ENCODE measurements around the gene TMEM62. TPM values are rescaled to one million over a fixed set of nuclear protein-coding genes. Genes with fewer than 3 reads are reported as not detected.

TMEM62 gene
- total and polyA plus RNA-seq, 9 of the 15 experiments (the other 6 are each of a cell fraction or from before 2014, with no cell fraction given), result 4.4 to 16.6 (median 11.1) TPM

- TF ChIP-seq RREB1 (CRISPR knock-in tag; IDR thresholded peaks at IDR 0.05) (no peak), JUN (IDR thresholded peaks at IDR 0.05; ENCODE audit: borderline replicate concordance, low read depth, low read length) (no peak), JUN (CRISPR knock-in tag; IDR thresholded peaks at IDR 0.05; ENCODE audit: borderline replicate concordance) (no peak), NR4A1 (CRISPR knock-in tag; IDR thresholded peaks at IDR 0.05) (no peak), NR4A1 (tag; IDR thresholded peaks at IDR 0.05) (no peak), CBX5 (IDR thresholded peaks at IDR 0.05; ENCODE audit: borderline replicate concordance, low read depth) (no peak), AFF1 (IDR thresholded peaks at IDR 0.05; ENCODE audit: low read depth in 1 of 2, partially characterized antibody in 2 of 2) (peak; percentile 30 to 39), ZNF174 (CRISPR knock-in tag; IDR thresholded peaks at IDR 0.05) (no peak), KLF16 (IDR thresholded peaks at IDR 0.05) (no peak), ZC3H4 (CRISPR knock-in tag; IDR thresholded peaks at IDR 0.05; ENCODE audit: borderline replicate concordance) (no peak), ZNF124 (CRISPR knock-in tag; IDR thresholded peaks at IDR 0.05) (no peak), MTF1 (CRISPR knock-in tag; IDR thresholded peaks at IDR 0.05; ENCODE audit: borderline replicate concordance) (no peak), KHSRP (IDR thresholded peaks at IDR 0.05) (no peak), FOXJ2 (tag; IDR thresholded peaks at IDR 0.05) (no peak), HLTF (IDR thresholded peaks at IDR 0.05) (no peak), JUND (IDR thresholded peaks at IDR 0.05; ENCODE audit: borderline replicate concordance, low read depth, low read length) (no peak), JUND (tag; IDR thresholded peaks at IDR 0.05; ENCODE audit: borderline replicate concordance, low read depth, low read length) (no peak), CREB5 (CRISPR knock-in tag; IDR thresholded peaks at IDR 0.05) (no peak), ZBTB7A (IDR thresholded peaks at IDR 0.05; ENCODE audit: borderline replicate concordance, control insufficient read depth, low read depth, low read length) (no peak)
Observed at GRCh38 chr15:43132830-43133429, 456 bp upstream of the TMEM62 start (continued).

Measured in K562 (cell line).